ENCODE data around the gene DUSP10. TPM values are rescaled to one million over a fixed set of nuclear protein-coding genes. Genes with fewer than 3 reads are reported as not detected.

The DUSP10 gene
- total and polyA plus RNA-seq, 3 donors from 2014 or later = 12.3 to 17.4 (median 14.6) TPM

DNA sequence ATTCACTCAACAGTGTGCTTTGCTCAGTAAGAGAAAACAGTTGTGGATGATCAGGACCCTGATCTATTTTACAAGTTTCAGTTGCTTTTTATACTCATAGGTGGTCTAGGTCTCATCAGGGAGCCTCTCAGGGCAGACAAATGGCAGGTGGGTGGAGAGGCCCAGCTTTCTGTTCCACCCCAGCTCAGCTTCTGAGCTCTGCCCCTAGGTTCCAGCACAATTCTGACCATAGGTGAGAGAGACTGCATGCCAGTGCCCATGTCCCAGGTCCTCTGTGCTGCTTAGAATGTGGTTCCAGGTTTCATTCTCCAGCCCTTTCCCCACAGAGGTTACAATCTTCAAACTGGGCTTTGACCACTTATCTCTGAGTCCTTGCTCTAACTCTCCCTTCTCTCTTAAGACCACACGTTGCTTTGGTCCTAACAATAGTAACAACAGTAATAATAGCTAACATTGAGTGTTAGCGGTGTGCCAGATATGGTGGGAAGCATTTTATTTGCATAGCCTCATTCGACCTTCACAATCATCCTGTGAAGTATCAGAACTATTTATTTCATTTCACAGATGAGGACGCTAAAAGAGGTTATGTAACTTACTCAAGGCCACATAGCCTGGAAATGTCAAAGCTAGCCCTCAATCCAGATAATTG lies 19.6 kb upstream of the DUSP10 start:
- H3K4me1 ChIP-seq = peaks cover 9% of the 10 kb centered on the region
- H3K27ac ChIP-seq = no peak overlapping the region
- H3K36me3 ChIP-seq (ENCODE audit: low read depth, missing control alignments) = no peaks in the 10 kb centered on the region
- WGBS, 2 donors = 45% methylated on average over 4 of the region's 4 CpGs
- DNase-seq = no peak
- intact Hi-C loops (cut with DNase I; ENCODE audit: low total_unique reads) = no loop called here
- H3K27me3 ChIP-seq = no peaks in the 10 kb centered on the region
- no peak overlapping the region for H3K4me3 ChIP-seq
- no peaks in the 10 kb centered on the region for H3K9me3 ChIP-seq
- TF ChIP-seq CTCF (IDR thresholded peaks at IDR 0.05) (no peak), POLR2A (IDR thresholded peaks at IDR 0.05) (no peak)

DNA sequence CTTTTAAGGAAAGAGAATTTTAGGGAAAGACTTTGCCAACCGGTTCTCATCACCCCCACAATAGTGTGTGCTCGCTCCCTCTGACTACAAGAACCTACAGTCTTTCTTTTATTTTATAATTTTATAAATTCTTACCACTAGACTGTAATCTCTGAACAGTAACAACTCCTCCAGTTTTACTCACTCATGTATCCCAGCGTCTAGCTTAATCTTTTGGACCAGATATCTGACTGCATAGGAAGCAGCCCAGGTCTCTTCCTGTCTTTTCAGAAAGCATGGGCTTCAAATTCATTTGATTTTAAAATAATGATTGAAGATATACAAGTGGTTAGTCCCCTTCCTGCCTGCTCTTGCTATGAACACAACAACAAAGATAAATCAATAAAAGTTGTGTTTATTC lies 19.0 kb upstream of the DUSP10 start:
- Histone ChIP-seq H3K27me3 (no peaks in the 10 kb centered on the region), H3K4me3 (no peak overlapping the region), H3K9me3 (no peaks in the 10 kb centered on the region), H3K36me3 (ENCODE audit: low read depth, missing control alignments) (no peaks in the 10 kb centered on the region), H3K27ac (no peak overlapping the region), H3K4me1 (peaks cover 9% of the 10 kb centered on the region)
- intact Hi-C loops (cut with DNase I; ENCODE audit: low total_unique reads) = no loop called here
- WGBS, 2 donors = 53 to 54% methylated on average over 3 of the region's 3 CpGs
- no peak for DNase-seq
- no peak for TF ChIP-seq CTCF (IDR thresholded peaks at IDR 0.05)
- no peak for TF ChIP-seq POLR2A (IDR thresholded peaks at IDR 0.05)

- Histone ChIP-seq H3K4me1 (peaks cover 9% of the 10 kb centered on the region), H3K9me3 (no peaks in the 10 kb centered on the region), H3K27ac (no peak overlapping the region), H3K27me3 (no peaks in the 10 kb centered on the region), H3K4me3 (no peak overlapping the region), H3K36me3 (ENCODE audit: low read depth, missing control alignments) (no peaks in the 10 kb centered on the region)
- DNase-seq = no peak
- WGBS, 2 donors = 73 to 75% methylated on average over 3 of the region's 3 CpGs
- TF ChIP-seq CTCF (IDR thresholded peaks at IDR 0.05) = no peak
- TF ChIP-seq POLR2A (IDR thresholded peaks at IDR 0.05) = no peak
- intact Hi-C loops (cut with DNase I; ENCODE audit: low total_unique reads) = no loop called here
Observed at GRCh38 chr1:221759436-221759835, 17.5 kb upstream of the DUSP10 start.

- peaks cover 9% of the 10 kb centered on the region for H3K4me1 ChIP-seq
- no peaks in the 10 kb centered on the region for H3K36me3 ChIP-seq (ENCODE audit: low read depth, missing control alignments)
- intact Hi-C loops (cut with DNase I; ENCODE audit: low total_unique reads) = no loop called here
- H3K9me3 ChIP-seq = no peaks in the 10 kb centered on the region
- H3K27me3 ChIP-seq = no peaks in the 10 kb centered on the region
- H3K4me3 ChIP-seq = no peak overlapping the region
- H3K27ac ChIP-seq = no peak overlapping the region
- TF ChIP-seq CTCF (IDR thresholded peaks at IDR 0.05) (no peak), POLR2A (IDR thresholded peaks at IDR 0.05) (no peak)
- DNase-seq = no peak
Observed at GRCh38 chr1:221758455-221758854, 16.6 kb upstream of the DUSP10 start.
